Measurements from ENCODE around the gene SBNO2.

The SBNO2 gene

DNA sequence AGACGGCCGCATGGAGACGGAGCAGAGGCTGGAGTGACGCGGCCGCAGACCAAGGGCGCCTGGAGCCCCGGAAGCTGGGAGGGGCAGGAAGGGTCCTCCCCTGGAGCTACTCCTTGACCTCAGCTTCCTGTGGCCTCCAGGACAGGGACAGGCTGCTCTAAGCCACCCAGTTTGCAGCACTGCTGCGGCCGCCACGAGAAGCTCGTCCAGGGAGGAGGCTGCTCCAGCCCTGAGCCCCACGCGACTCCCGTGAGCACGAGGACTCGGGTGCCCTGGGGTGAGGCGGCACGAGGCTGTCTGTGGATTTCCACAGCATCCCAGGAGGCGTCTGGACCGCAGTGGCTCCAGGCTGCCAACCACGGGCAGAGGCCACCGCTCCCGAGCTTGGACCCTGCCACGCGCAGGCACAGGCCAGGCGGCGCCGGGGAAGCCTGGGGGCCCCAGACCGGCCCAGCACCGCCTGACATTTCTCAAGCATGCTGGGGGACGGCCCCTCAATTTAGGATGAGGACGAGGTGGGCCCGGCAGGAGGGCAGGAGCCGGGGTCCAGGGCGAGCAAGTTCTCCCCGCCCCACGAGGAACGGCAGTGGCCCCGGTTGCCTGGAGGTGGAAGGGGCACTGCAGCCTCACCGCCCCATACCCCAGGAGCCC is 10.7 kb downstream of the SBNO2 start:
- H3K9me3 ChIP-seq (ENCODE audit: insufficient read depth, low read depth, low read length), result no peaks in the 10 kb centered on the region
- H3F3A ChIP-seq (ENCODE audit: low read depth), result no peaks in the 10 kb centered on the region
- H3K9me2 ChIP-seq (replicated peaks; ENCODE audit: low read depth, low read length), result no peaks in the 10 kb centered on the region
- no peak for TF ChIP-seq EZH2phosphoT487 (IDR thresholded peaks at IDR 0.05; ENCODE audit: borderline replicate concordance)
- TF ChIP-seq, protein P1, sequence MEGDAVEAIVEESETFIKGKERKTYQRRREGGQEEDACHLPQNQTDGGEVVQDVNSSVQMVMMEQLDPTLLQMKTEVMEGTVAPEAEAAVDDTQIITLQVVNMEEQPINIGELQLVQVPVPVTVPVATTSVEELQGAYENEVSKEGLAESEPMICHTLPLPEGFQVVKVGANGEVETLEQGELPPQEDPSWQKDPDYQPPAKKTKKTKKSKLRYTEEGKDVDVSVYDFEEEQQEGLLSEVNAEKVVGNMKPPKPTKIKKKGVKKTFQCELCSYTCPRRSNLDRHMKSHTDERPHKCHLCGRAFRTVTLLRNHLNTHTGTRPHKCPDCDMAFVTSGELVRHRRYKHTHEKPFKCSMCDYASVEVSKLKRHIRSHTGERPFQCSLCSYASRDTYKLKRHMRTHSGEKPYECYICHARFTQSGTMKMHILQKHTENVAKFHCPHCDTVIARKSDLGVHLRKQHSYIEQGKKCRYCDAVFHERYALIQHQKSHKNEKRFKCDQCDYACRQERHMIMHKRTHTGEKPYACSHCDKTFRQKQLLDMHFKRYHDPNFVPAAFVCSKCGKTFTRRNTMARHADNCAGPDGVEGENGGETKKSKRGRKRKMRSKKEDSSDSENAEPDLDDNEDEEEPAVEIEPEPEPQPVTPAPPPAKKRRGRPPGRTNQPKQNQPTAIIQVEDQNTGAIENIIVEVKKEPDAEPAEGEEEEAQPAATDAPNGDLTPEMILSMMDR (conservative IDR thresholded peaks at IDR 0.05; ENCODE audit: low read length), result no peak
- H3K4me3 ChIP-seq (ENCODE audit: low read length, poor library complexity, severe bottlenecking), result no peak overlapping the region
- H3K27me3 ChIP-seq (ENCODE audit: insufficient read depth, low read length, poor library complexity, severe bottlenecking), result no peaks in the 10 kb centered on the region
- H2AFZ ChIP-seq (ENCODE audit: low read length), result no peak overlapping the region
- H4K20me1 ChIP-seq (ENCODE audit: insufficient read depth, low read length, poor library complexity, severe bottlenecking), result peaks cover 16% of the 10 kb centered on the region
- H3K4me2 ChIP-seq (ENCODE audit: low read depth, low read length, poor library complexity, severe bottlenecking), result no peak overlapping the region
- H3K9ac ChIP-seq (ENCODE audit: low read depth, low read length, poor library complexity, severe bottlenecking), result no peak overlapping the region
- H3K79me2 ChIP-seq (ENCODE audit: insufficient read depth, low read length), result peaks cover 31% of the 10 kb centered on the region; the same call in 1 of the 2 replicates
- H3K4me1 ChIP-seq (ENCODE audit: insufficient read depth, low read length, poor library complexity, severe bottlenecking), result peaks cover 2% of the 10 kb centered on the region
- no peaks in the 10 kb centered on the region for H3K36me3 ChIP-seq (ENCODE audit: insufficient read depth, low read length)

DNA sequence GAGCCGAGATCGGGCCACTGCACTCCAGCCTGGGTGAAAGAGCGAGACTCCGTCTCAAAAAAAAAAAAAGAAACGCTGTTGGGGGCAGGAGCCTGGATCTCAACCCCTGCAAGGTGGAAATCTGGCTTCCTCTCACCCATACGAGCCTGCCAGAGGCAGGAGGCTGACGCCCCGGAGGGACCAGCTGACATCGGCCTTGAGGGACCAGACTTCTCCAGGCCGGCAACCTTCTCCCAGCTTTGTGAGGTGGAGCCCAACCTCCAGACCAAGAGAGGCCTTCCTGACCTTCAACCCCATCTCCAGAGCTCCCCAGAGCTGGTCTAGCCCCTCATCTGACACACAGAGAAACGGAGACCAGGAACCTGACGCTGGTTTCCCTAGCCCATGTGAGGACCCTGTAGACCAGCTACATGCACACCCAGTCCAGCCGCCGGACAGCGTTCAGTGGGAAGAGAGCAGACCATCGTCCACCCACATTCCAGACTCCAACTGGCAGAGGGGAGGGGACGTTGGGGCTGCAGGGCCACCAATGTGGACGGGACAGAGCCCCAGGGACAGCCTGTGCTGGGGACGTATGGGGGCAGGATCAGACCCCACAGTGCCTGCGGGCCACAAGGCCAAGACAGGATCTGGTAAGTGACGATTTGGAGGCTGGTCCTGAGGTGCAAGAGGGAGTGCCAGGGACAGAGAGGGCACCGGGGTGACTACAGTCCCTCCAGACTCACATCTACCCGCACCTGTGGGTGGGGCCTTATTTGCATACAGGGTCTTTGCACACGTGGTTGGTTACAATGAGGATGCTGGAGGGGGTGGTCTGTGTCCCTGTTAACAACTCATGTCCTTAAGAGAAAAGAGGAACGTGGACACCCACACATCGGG is 11.4 kb downstream of the SBNO2 start:
- TF ChIP-seq EZH2phosphoT487 (IDR thresholded peaks at IDR 0.05; ENCODE audit: borderline replicate concordance), result no peak
- TF ChIP-seq, protein P1 (conservative IDR thresholded peaks at IDR 0.05; ENCODE audit: low read length), result no peak
- H2AFZ ChIP-seq (ENCODE audit: low read length), result no peak overlapping the region
- H3K4me1 ChIP-seq (ENCODE audit: insufficient read depth, low read length, poor library complexity, severe bottlenecking), result no peaks in the 10 kb centered on the region
- no peaks in the 10 kb centered on the region for H3K9me3 ChIP-seq (ENCODE audit: insufficient read depth, low read depth, low read length)
- H3K4me2 ChIP-seq (ENCODE audit: low read depth, low read length, poor library complexity, severe bottlenecking), result no peak overlapping the region
- no peaks in the 10 kb centered on the region for H3K36me3 ChIP-seq (ENCODE audit: insufficient read depth, low read length)
- peaks cover 11% of the 10 kb centered on the region for H4K20me1 ChIP-seq (ENCODE audit: insufficient read depth, low read length, poor library complexity, severe bottlenecking)
- no peak overlapping the region for H3K4me3 ChIP-seq (ENCODE audit: low read length, poor library complexity, severe bottlenecking)
- no peaks in the 10 kb centered on the region for H3K27me3 ChIP-seq (ENCODE audit: insufficient read depth, low read length, poor library complexity, severe bottlenecking)
- no peak overlapping the region for H3K9ac ChIP-seq (ENCODE audit: low read depth, low read length, poor library complexity, severe bottlenecking)
- H3F3A ChIP-seq (ENCODE audit: low read depth), result no peaks in the 10 kb centered on the region
- H3K79me2 ChIP-seq (ENCODE audit: insufficient read depth, low read length), result peaks cover 23% of the 10 kb centered on the region; the same call in 1 of the 2 replicates
- H3K9me2 ChIP-seq (replicated peaks; ENCODE audit: low read depth, low read length), result no peaks in the 10 kb centered on the region

DNA sequence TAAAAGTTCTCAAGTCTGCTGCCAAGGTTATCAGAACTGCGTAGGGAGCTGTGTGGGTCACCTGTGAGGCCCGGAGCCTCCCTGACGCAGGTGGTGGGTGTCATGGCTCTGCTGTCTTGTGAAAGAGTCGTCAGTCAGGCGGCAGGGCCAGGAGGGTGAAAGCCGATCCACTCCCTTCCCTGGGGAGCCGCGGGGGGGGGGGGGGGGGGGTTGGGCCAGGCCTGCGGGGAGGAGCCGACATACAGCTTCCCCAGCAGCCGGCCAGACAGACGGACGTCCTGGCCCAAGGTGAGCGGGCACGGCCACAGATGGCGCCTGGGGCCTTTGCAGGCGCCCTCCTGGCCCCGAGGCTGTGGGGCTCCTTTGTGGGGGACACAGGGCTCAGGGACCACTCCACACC is 12.4 kb downstream of the SBNO2 start:
- no peaks in the 10 kb centered on the region for H3K27me3 ChIP-seq (ENCODE audit: insufficient read depth, low read length, poor library complexity, severe bottlenecking)
- H3K79me2 ChIP-seq (ENCODE audit: insufficient read depth, low read length), result peaks cover 14% of the 10 kb centered on the region; the same call in 1 of the 2 replicates
- no peaks in the 10 kb centered on the region for H3K36me3 ChIP-seq (ENCODE audit: insufficient read depth, low read length)
- H3K4me3 ChIP-seq (ENCODE audit: low read length, poor library complexity, severe bottlenecking), result no peak overlapping the region
- H3K9me3 ChIP-seq (ENCODE audit: insufficient read depth, low read depth, low read length), result no peaks in the 10 kb centered on the region
- H4K20me1 ChIP-seq (ENCODE audit: insufficient read depth, low read length, poor library complexity, severe bottlenecking), result peaks cover 11% of the 10 kb centered on the region
- H3K4me1 ChIP-seq (ENCODE audit: insufficient read depth, low read length, poor library complexity, severe bottlenecking), result no peaks in the 10 kb centered on the region
- H3K4me2 ChIP-seq (ENCODE audit: low read depth, low read length, poor library complexity, severe bottlenecking), result no peak overlapping the region
- no peak overlapping the region for H3K9ac ChIP-seq (ENCODE audit: low read depth, low read length, poor library complexity, severe bottlenecking)
- TF ChIP-seq EZH2phosphoT487 (IDR thresholded peaks at IDR 0.05; ENCODE audit: borderline replicate concordance), result no peak
- TF ChIP-seq, protein P1 (conservative IDR thresholded peaks at IDR 0.05; ENCODE audit: low read length), result no peak
- H3K9me2 ChIP-seq (replicated peaks; ENCODE audit: low read depth, low read length), result no peaks in the 10 kb centered on the region
- no peaks in the 10 kb centered on the region for H3F3A ChIP-seq (ENCODE audit: low read depth)
- H2AFZ ChIP-seq (ENCODE audit: low read length), result no peak overlapping the region

All from Loucy (cell line).